SK-N-SH (cell line): ENCODE measurements around the gene GPR39.

Source experiments
- CTCF ChIP-seq: fragments of 200-600 bp; sonication (generic); IDR thresholded peaks from 2 replicates; pipeline ENCODE4 v1.6.1; 2017; ENCODE audit warnings: antibody characterized with exemption, mild to moderate bottlenecking, moderate library complexity
- EP300 ChIP-seq, 2 experiments: IDR thresholded peaks; 2 replicates each; pipeline versions ENCODE4 v1.4.0 to v1.6.1; 2012; ENCODE audit warnings: borderline replicate concordance in 1 of 2, low read depth in 1 of 2, low read length in 1 of 2
- EZH2phosphoT487 ChIP-seq: fragments of 200-600 bp; sonication (generic); IDR thresholded peaks from 2 replicates; pipeline ENCODE4 v1.6.1; 2017; ENCODE audit warnings: low read depth, mixed run types, mild to moderate bottlenecking, antibody characterized with exemption, moderate library complexity, borderline replicate concordance
- FOXJ3 ChIP-seq: sonication (generic); formaldehyde crosslinking; IDR thresholded peaks from 2 replicates; pipeline ENCODE4 v1.5.1; 2020; ENCODE audit warnings: mild to moderate bottlenecking, missing genetic modification reagents
- FOXM1 ChIP-seq: IDR thresholded peaks from 2 replicates; pipeline ENCODE4 v1.4.0; 2012; ENCODE audit warnings: low read depth, mild to moderate bottlenecking
- MEF2A ChIP-seq: IDR thresholded peaks from 2 replicates; pipeline ENCODE4 v1.4.0; 2012; ENCODE audit warnings: low read depth, borderline replicate concordance
- POLR2AphosphoS5 ChIP-seq: IDR thresholded peaks from 2 replicates; pipeline ENCODE4 v1.6.1; 2012; ENCODE audit warnings: low read depth, low read length

- TF ChIP-seq CTCF (no peak), POLR2AphosphoS5 (no peak), EZH2phosphoT487 (no peak), EP300 (IDR thresholded peaks at IDR 0.05; ENCODE audit: borderline replicate concordance in 1 of 2, low read depth in 1 of 2, low read length in 1 of 2) (no peak), FOXM1 (no peak), MEF2A (no peak), FOXJ3 (CRISPR knock-in tag) (no peak)
These were observed 13.5 kb upstream of the GPR39 start for GRCh38 chr2:132403146-132403545.
